Gastrocnemius medialis (tissue), 4 donors: ENCODE results near the gene FAM167B.

ENCODE experiments used
- POLR2A ChIP-seq, 2 donors: fragments of 450-650 bp; IDR thresholded peaks; one replicate each; pipeline ENCODE4 v1.6.1; 2017; ENCODE audit warnings: antibody characterized with exemption in 2 of 2, mild to moderate bottlenecking in 2 of 2, moderate library complexity in 2 of 2
- TF ChIP-seq, protein P1 (sequence below), 5 experiments: fragments of 450-650 bp in 3 of 5; fragments of 200-600 bp in 2 of 5; sonication (generic) in 2 of 5; IDR thresholded peaks in 4 of 5; conservative IDR thresholded peaks in 1 of 5; 1 replicate in 4 of 5; 2 replicates in 1 of 5; pipeline ENCODE4 v1.5.1; 2016 to 2019; ENCODE audit warnings: antibody characterized with exemption in 5 of 5, mild to moderate bottlenecking in 3 of 5, moderate library complexity in 3 of 5

DNA sequence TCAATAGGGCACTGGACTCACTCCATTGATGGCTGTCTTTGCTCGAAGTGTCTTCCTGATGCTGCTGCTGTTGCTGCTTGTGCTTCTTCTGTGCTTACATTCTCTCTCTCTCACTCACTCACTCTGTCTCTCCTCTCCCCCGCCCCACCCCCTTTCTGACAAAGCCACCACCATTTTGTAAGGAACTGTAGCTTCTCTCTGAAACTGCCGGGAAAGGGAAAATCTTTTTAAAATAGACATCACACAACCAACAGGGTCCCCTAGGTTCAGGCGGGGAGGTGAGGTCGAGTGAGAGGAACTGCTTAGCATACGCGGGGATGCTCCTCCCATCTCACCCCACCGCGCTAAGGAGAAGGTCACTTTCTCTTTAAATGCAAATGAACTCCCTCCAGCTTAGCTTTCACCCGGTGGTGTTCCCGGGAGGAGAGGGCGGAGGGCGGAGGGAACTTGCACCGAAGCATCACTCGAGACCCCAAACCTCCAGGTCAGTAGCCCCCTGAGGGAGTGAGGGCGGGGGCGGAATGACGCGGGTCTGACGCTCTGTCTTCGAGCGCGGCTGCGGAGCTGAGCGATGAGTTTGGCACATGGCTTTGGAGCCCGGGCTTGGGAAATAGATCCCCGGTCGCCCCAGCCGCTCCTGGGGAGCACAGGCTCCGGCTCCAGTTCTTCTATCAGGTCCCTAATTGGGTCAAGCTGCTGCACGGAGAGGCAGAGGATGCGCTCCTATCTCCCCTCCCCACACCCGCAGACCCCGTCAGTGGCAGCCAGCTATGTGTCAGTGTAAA lies 46.6 kb upstream of the FAM167B start, which contains the start of gene CCDC28B:
- TF ChIP-seq, protein P1, sequence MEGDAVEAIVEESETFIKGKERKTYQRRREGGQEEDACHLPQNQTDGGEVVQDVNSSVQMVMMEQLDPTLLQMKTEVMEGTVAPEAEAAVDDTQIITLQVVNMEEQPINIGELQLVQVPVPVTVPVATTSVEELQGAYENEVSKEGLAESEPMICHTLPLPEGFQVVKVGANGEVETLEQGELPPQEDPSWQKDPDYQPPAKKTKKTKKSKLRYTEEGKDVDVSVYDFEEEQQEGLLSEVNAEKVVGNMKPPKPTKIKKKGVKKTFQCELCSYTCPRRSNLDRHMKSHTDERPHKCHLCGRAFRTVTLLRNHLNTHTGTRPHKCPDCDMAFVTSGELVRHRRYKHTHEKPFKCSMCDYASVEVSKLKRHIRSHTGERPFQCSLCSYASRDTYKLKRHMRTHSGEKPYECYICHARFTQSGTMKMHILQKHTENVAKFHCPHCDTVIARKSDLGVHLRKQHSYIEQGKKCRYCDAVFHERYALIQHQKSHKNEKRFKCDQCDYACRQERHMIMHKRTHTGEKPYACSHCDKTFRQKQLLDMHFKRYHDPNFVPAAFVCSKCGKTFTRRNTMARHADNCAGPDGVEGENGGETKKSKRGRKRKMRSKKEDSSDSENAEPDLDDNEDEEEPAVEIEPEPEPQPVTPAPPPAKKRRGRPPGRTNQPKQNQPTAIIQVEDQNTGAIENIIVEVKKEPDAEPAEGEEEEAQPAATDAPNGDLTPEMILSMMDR (IDR thresholded peaks at IDR 0.05 in 4 of 5, conservative IDR thresholded peaks at IDR 0.05 in 1 of 5), result no peak
- peak; percentile 70 to 93 for TF ChIP-seq POLR2A (IDR thresholded peaks at IDR 0.05)
